ENCODE measurements around the gene INS.

Gene INS

DNA sequence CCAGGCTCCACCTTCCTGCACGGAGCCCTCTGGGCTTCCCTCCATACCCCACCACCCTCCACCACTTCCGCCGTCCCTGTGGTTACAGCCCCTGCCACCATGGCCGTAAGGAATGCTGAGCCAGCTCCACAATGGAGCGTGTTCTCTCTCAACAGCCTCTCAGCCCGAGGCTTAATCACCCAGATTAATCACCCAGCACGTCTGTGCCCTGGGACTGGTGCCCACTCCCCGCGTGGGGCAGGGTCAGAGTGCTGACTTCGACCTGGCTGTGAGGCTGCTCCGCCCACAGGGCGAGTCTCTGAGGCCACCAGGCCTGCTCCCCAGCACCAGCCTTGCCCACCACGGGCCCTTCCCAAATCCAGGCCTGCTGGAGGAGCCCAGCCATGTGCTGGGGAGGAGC, 14.7 kb upstream of the INS start:
- Histone ChIP-seq H3K18ac (ENCODE audit: low read length) (peak overlapping the region; percentile 72), H3K23ac (ENCODE audit: low read depth, low read length, poor library complexity) (peak overlapping the region; percentile 25), H3K4me2 (ENCODE audit: insufficient read depth, low read length, poor library complexity, severe bottlenecking) (no peak overlapping the region), H4K91ac (ENCODE audit: low read depth, low read length, poor library complexity) (peak overlapping the region; percentile 25), H2BK12ac (ENCODE audit: low read length) (peak overlapping the region; percentile 91), H3K79me1 (ENCODE audit: low read depth, low read length) (peaks cover 4% of the 10 kb centered on the region), H3K9me3 (replicated peaks in 1 of 2; ENCODE audit: control insufficient read depth in 2 of 2, insufficient read depth in 1 of 2, low read depth in 1 of 2, low read length in 2 of 2) (no peaks in the 10 kb centered on the region), H2AK5ac (ENCODE audit: low read depth, low read length) (peak overlapping the region; percentile 80), H3K4ac (ENCODE audit: low read length) (no peak overlapping the region), H3K4me1 (ENCODE audit: control insufficient read depth in 2 of 2, insufficient read depth in 1 of 2, low read depth in 1 of 2, low read length in 2 of 2) (peaks cover 0 to 12% of the 10 kb centered on the region in 2 donors), H2AFZ (ENCODE audit: low read length) (no peak overlapping the region), H3K9ac (ENCODE audit: low read depth, low read length, poor library complexity) (no peak overlapping the region), H3K36me3 (replicated peaks in 1 of 2; ENCODE audit: control insufficient read depth in 2 of 2, insufficient read depth in 2 of 2, low read length in 2 of 2) (peaks cover 0 to 2% of the 10 kb centered on the region in 2 donors), H2BK15ac (ENCODE audit: low read length) (peak overlapping the region; percentile 64), H3K27ac (replicated peaks; ENCODE audit: low read length) (no peak overlapping the region), H2BK120ac (ENCODE audit: low read depth, low read length) (peak overlapping the region; percentile 55), H3K14ac (ENCODE audit: low read length) (no peak overlapping the region), H3K27me3 (ENCODE audit: control insufficient read depth in 3 of 3, insufficient read depth in 3 of 3, low read depth in 1 of 3, low read length in 3 of 3) (peaks cover 0 to 23% (median 0%) of the 10 kb centered on the region in 3 experiments), H3K4me3 (ENCODE audit: low read length in 2 of 2) (no peak overlapping the region), H2BK5ac (ENCODE audit: low read length) (peak overlapping the region; percentile 84), H4K8ac (ENCODE audit: low read depth, low read length) (no peak overlapping the region)
- DNase-seq (ENCODE audit: low spot score) = no peak
- WGBS, 2 donors (ENCODE audit: extremely low coverage in 2 of 2, insufficient read length in 2 of 2, insufficient replicate concordance in 1 of 2) = no CpG with 5 or more reads among the region's 13 CpGs

- Histone ChIP-seq H3K18ac (ENCODE audit: low read length) (peak overlapping the region; percentile 72), H3K9ac (ENCODE audit: low read depth, low read length, poor library complexity) (no peak overlapping the region), H2AFZ (ENCODE audit: low read length) (no peak overlapping the region), H3K9me3 (replicated peaks in 1 of 2; ENCODE audit: control insufficient read depth in 2 of 2, insufficient read depth in 1 of 2, low read depth in 1 of 2, low read length in 2 of 2) (no peaks in the 10 kb centered on the region), H3K14ac (ENCODE audit: low read length) (no peak overlapping the region), H3K4me2 (ENCODE audit: insufficient read depth, low read length, poor library complexity, severe bottlenecking) (no peak overlapping the region), H2AK5ac (ENCODE audit: low read depth, low read length) (peak overlapping the region; percentile 94), H3K4ac (ENCODE audit: low read length) (no peak overlapping the region), H2BK5ac (ENCODE audit: low read length) (no peak overlapping the region), H2BK15ac (ENCODE audit: low read length) (peak overlapping the region; percentile 75), H2BK12ac (ENCODE audit: low read length) (peak overlapping the region; percentile 63), H4K91ac (ENCODE audit: low read depth, low read length, poor library complexity) (no peak overlapping the region), H2BK120ac (ENCODE audit: low read depth, low read length) (no peak overlapping the region), H3K4me3 (ENCODE audit: low read length in 2 of 2) (no peak overlapping the region), H3K27ac (replicated peaks; ENCODE audit: low read length) (no peak overlapping the region), H3K79me1 (ENCODE audit: low read depth, low read length) (peaks cover 5% of the 10 kb centered on the region), H3K4me1 (ENCODE audit: control insufficient read depth in 2 of 2, insufficient read depth in 1 of 2, low read depth in 1 of 2, low read length in 2 of 2) (peaks cover 0 to 15% of the 10 kb centered on the region in 2 donors), H3K23ac (ENCODE audit: low read depth, low read length, poor library complexity) (no peak overlapping the region), H3K36me3 (replicated peaks in 1 of 2; ENCODE audit: control insufficient read depth in 2 of 2, insufficient read depth in 2 of 2, low read length in 2 of 2) (peaks cover 0 to 2% of the 10 kb centered on the region in 2 donors), H4K8ac (ENCODE audit: low read depth, low read length) (no peak overlapping the region), H3K27me3 (ENCODE audit: control insufficient read depth in 3 of 3, insufficient read depth in 3 of 3, low read depth in 1 of 3, low read length in 3 of 3) (peaks cover 0 to 10% (median 0%) of the 10 kb centered on the region in 3 experiments)
- WGBS, 2 donors (ENCODE audit: extremely low coverage in 2 of 2, insufficient read length in 2 of 2, insufficient replicate concordance in 1 of 2) = no CpG with 5 or more reads among the region's 11 CpGs
- no peak for DNase-seq (ENCODE audit: low spot score)
These were observed 13.4 kb upstream of the INS start for GRCh38 chr11:2174361-2174760.

- H3K18ac ChIP-seq (ENCODE audit: low read length) = peak overlapping the region; percentile 52
- no peak overlapping the region for H3K27ac ChIP-seq (replicated peaks; ENCODE audit: low read length)
- no peak overlapping the region for H3K9ac ChIP-seq (ENCODE audit: low read depth, low read length, poor library complexity)
- peak overlapping the region; percentile 94 for H2AK5ac ChIP-seq (ENCODE audit: low read depth, low read length)
- peak overlapping the region; percentile 75 for H2BK15ac ChIP-seq (ENCODE audit: low read length)
- no peak overlapping the region for H2BK5ac ChIP-seq (ENCODE audit: low read length)
- no peak overlapping the region for H3K14ac ChIP-seq (ENCODE audit: low read length)
- H3K4ac ChIP-seq (ENCODE audit: low read length) = no peak overlapping the region
- no peak overlapping the region for H2BK120ac ChIP-seq (ENCODE audit: low read depth, low read length)
- peaks cover 0 to 15% of the 10 kb centered on the region in 2 donors for H3K4me1 ChIP-seq (ENCODE audit: control insufficient read depth in 2 of 2, insufficient read depth in 1 of 2, low read depth in 1 of 2, low read length in 2 of 2)
- H3K79me1 ChIP-seq (ENCODE audit: low read depth, low read length) = peaks cover 5% of the 10 kb centered on the region
- H3K23ac ChIP-seq (ENCODE audit: low read depth, low read length, poor library complexity) = peak overlapping the region; percentile 45
- no peak overlapping the region for H2AFZ ChIP-seq (ENCODE audit: low read length)
- WGBS, 2 donors (ENCODE audit: extremely low coverage in 2 of 2, insufficient read length in 2 of 2, insufficient replicate concordance in 1 of 2) = no CpG with 5 or more reads among the region's 11 CpGs
- no peak overlapping the region for H3K4me2 ChIP-seq (ENCODE audit: insufficient read depth, low read length, poor library complexity, severe bottlenecking)
- peak overlapping the region; percentile 60 for H2BK12ac ChIP-seq (ENCODE audit: low read length)
- peaks cover 0 to 4% (median 0%) of the 10 kb centered on the region in 3 experiments for H3K27me3 ChIP-seq (ENCODE audit: control insufficient read depth in 3 of 3, insufficient read depth in 3 of 3, low read depth in 1 of 3, low read length in 3 of 3)
- DNase-seq (ENCODE audit: low spot score) = no peak
- H3K36me3 ChIP-seq (replicated peaks in 1 of 2; ENCODE audit: control insufficient read depth in 2 of 2, insufficient read depth in 2 of 2, low read length in 2 of 2) = peaks cover 0 to 2% of the 10 kb centered on the region in 2 donors
- H4K8ac ChIP-seq (ENCODE audit: low read depth, low read length) = peak overlapping the region; percentile 43
- H4K91ac ChIP-seq (ENCODE audit: low read depth, low read length, poor library complexity) = peak overlapping the region; percentile 14
- no peak overlapping the region for H3K4me3 ChIP-seq (ENCODE audit: low read length in 2 of 2)
- H3K9me3 ChIP-seq (replicated peaks in 1 of 2; ENCODE audit: control insufficient read depth in 2 of 2, insufficient read depth in 1 of 2, low read depth in 1 of 2, low read length in 2 of 2) = no peaks in the 10 kb centered on the region
These were observed 12.8 kb upstream of the INS start for GRCh38 chr11:2173761-2174160.

GRCh38 chr11:2173150-2173693, 12.2 kb upstream of the INS start:
- Histone ChIP-seq H3K9me3 (replicated peaks in 1 of 2; ENCODE audit: control insufficient read depth in 2 of 2, insufficient read depth in 1 of 2, low read depth in 1 of 2, low read length in 2 of 2) (no peaks in the 10 kb centered on the region), H4K91ac (ENCODE audit: low read depth, low read length, poor library complexity) (peak overlapping the region; percentile 75), H3K27ac (replicated peaks; ENCODE audit: low read length) (no peak overlapping the region), H4K8ac (ENCODE audit: low read depth, low read length) (no peak overlapping the region), H2BK5ac (ENCODE audit: low read length) (no peak overlapping the region), H2AFZ (ENCODE audit: low read length) (no peak overlapping the region), H2BK120ac (ENCODE audit: low read depth, low read length) (peak overlapping the region; percentile 88), H2AK5ac (ENCODE audit: low read depth, low read length) (peak overlapping the region; percentile 94), H3K4ac (ENCODE audit: low read length) (peak overlapping the region; percentile 10), H3K4me2 (ENCODE audit: insufficient read depth, low read length, poor library complexity, severe bottlenecking) (no peak overlapping the region), H3K9ac (ENCODE audit: low read depth, low read length, poor library complexity) (no peak overlapping the region), H2BK15ac (ENCODE audit: low read length) (peak overlapping the region; percentile 75), H3K14ac (ENCODE audit: low read length) (no peak overlapping the region), H3K4me3 (ENCODE audit: low read length in 2 of 2) (no peak overlapping the region), H3K27me3 (ENCODE audit: control insufficient read depth in 3 of 3, insufficient read depth in 3 of 3, low read depth in 1 of 3, low read length in 3 of 3) (no peaks in the 10 kb centered on the region), H3K36me3 (replicated peaks in 1 of 2; ENCODE audit: control insufficient read depth in 2 of 2, insufficient read depth in 2 of 2, low read length in 2 of 2) (peaks cover 0 to 2% of the 10 kb centered on the region in 2 donors), H3K79me1 (ENCODE audit: low read depth, low read length) (peaks cover 5% of the 10 kb centered on the region), H2BK12ac (ENCODE audit: low read length) (peak overlapping the region; percentile 60), H3K18ac (ENCODE audit: low read length) (peak overlapping the region; percentile 92), H3K23ac (ENCODE audit: low read depth, low read length, poor library complexity) (peak overlapping the region; percentile 51), H3K4me1 (ENCODE audit: control insufficient read depth in 2 of 2, insufficient read depth in 1 of 2, low read depth in 1 of 2, low read length in 2 of 2) (peaks cover 0 to 12% of the 10 kb centered on the region in 2 donors)
- no CpG with 5 or more reads among the region's 16 CpGs for WGBS, 2 donors (ENCODE audit: extremely low coverage in 2 of 2, insufficient read length in 2 of 2, insufficient replicate concordance in 1 of 2)
- DNase-seq (ENCODE audit: low spot score) = no peak
